PC-9 (cell line): ENCODE data around the gene MYOC.

ENCODE experiments used
- EZH2 ChIP-seq: fragments of 200-600 bp; sonication (generic); IDR thresholded peaks from 2 replicates; pipeline ENCODE4 v1.8.0; 2017; ENCODE audit warnings: antibody characterized with exemption, low read depth
- TF ChIP-seq, protein P1 (sequence below): fragments of 200-600 bp; sonication (generic); conservative IDR thresholded peaks from 2 replicates; pipeline ENCODE4 v1.6.1; 2017; ENCODE audit warnings: mixed run types, antibody characterized with exemption, mild to moderate bottlenecking, moderate library complexity

DNA sequence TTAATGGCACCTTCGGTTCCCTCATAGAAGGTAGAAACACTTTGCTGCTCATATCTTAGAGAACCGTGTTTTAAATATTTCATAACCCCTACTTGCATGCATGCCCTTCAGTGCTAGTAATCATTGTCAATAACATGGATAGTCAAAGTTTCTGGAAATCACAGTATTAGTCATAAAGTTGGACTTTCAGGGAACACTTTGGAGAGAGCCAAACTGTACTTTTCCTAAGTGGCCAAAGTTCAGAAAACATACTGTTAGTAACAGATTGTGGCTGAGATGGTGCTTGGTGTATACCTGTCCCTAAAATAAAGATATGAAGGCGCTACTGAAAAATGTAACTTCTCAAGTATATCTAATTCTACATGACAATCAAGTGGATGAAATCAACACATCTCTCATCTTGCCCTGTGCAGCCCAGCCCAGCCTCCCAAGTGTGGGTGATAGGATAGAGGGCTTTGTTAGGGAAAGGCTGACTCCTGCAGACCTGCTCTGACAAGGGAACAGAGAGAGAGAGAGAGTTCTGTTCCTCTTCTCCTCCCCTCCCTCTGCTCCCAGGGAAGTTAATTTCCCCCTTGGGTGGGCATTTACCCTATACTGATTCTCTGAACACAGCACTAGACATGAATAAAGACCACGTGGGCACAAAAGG, 14.4 kb downstream of the MYOC start:
- TF ChIP-seq, protein P1, sequence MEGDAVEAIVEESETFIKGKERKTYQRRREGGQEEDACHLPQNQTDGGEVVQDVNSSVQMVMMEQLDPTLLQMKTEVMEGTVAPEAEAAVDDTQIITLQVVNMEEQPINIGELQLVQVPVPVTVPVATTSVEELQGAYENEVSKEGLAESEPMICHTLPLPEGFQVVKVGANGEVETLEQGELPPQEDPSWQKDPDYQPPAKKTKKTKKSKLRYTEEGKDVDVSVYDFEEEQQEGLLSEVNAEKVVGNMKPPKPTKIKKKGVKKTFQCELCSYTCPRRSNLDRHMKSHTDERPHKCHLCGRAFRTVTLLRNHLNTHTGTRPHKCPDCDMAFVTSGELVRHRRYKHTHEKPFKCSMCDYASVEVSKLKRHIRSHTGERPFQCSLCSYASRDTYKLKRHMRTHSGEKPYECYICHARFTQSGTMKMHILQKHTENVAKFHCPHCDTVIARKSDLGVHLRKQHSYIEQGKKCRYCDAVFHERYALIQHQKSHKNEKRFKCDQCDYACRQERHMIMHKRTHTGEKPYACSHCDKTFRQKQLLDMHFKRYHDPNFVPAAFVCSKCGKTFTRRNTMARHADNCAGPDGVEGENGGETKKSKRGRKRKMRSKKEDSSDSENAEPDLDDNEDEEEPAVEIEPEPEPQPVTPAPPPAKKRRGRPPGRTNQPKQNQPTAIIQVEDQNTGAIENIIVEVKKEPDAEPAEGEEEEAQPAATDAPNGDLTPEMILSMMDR, result no peak
- no peak for TF ChIP-seq EZH2
